Spleen (tissue), 11 donors: ENCODE results near the gene NTRK2. TPM values are rescaled to one million over a fixed set of nuclear protein-coding genes. Genes with fewer than 3 reads are reported as not detected.

Experiments used
- DNase-seq: peaks from one replicate; pipeline ENCODE4 v3.0.0-alpha.2; 2020
- H3K27ac ChIP-seq, 8 donors: fragments of 200-600 bp; sonication (generic) in 7 of 8; 1 replicate in 4 of 8; 2 replicates in 4 of 8; pipeline versions ENCODE4 v1.5.0 to v1.8.0; 2016 to 2021; ENCODE audit warnings: inconsistent platforms in 4 of 8, mild to moderate bottlenecking in 4 of 8, moderate library complexity in 1 of 8
- H3K27me3 ChIP-seq, 7 donors: fragments of 200-600 bp; sonication (generic) in 6 of 7; replicated peaks in 1 of 7; 1 replicate in 4 of 7; 2 replicates in 3 of 7; pipeline versions ENCODE4 v1.5.0 to v1.8.0; 2016 to 2021; ENCODE audit warnings: inconsistent platforms in 3 of 7, mild to moderate bottlenecking in 1 of 7
- H3K36me3 ChIP-seq, 6 donors: fragments of 200-600 bp; sonication (generic) in 5 of 6; 1 replicate in 4 of 6; 2 replicates in 2 of 6; pipeline versions ENCODE4 v1.5.0 to v1.8.0; 2016 to 2021; ENCODE audit warnings: inconsistent platforms in 2 of 6
- H3K4me1 ChIP-seq, 6 donors: fragments of 200-600 bp; sonication (generic) in 5 of 6; 1 replicate in 3 of 6; 2 replicates in 3 of 6; pipeline versions ENCODE4 v1.5.0 to v1.8.0; 2016 to 2021; ENCODE audit warnings: inconsistent platforms in 3 of 6
- H3K4me3 ChIP-seq, 8 donors: fragments of 200-600 bp; sonication (generic) in 7 of 8; 1 replicate in 4 of 8; 2 replicates in 4 of 8; pipeline versions ENCODE4 v1.5.0 to v1.8.0; 2016 to 2021; ENCODE audit warnings: inconsistent platforms in 4 of 8, mild to moderate bottlenecking in 4 of 8, moderate library complexity in 2 of 8
- H3K9me3 ChIP-seq, 8 donors: fragments of 200-600 bp; sonication (generic) in 7 of 8; 1 replicate in 4 of 8; 2 replicates in 4 of 8; pipeline versions ENCODE4 v1.5.0 to v1.8.0; 2016 to 2021; ENCODE audit warnings: inconsistent platforms in 4 of 8
- CTCF ChIP-seq, 11 experiments: fragments of 200-600 bp in 7 of 11; fragments of 450-650 bp in 4 of 11; sonication (generic) in 4 of 11; IDR thresholded peaks in 8 of 11; conservative IDR thresholded peaks in 3 of 11; 1 replicate in 7 of 11; 2 replicates in 4 of 11; pipeline versions ENCODE4 v1.4.0 to v1.8.0; 2016 to 2021; ENCODE audit warnings: antibody characterized with exemption in 11 of 11, inconsistent platforms in 4 of 11, mild to moderate bottlenecking in 1 of 11
- POLR2A ChIP-seq, 3 donors: fragments of 450-650 bp; IDR thresholded peaks; one replicate each; pipeline ENCODE4 v1.5.1; 2017; ENCODE audit warnings: antibody characterized with exemption in 3 of 3, mild to moderate bottlenecking in 1 of 3
- POLR2AphosphoS5 ChIP-seq, 3 donors: sonication (generic); formaldehyde crosslinking; IDR thresholded peaks; one replicate each; pipeline ENCODE4 v1.5.1; 2017; ENCODE audit warnings: antibody characterized with exemption in 3 of 3
- WGBS, 5 donors: extraction: QIAGEN DNeasy Blood & Tissue Kit in 3 of 5; methylation state at CpG; one replicate each; pipeline versions ENCODE4 v1.1.5 to v1.1.7; 2013 to 2018; 5-methylcytosine and 5-hydroxymethylcytosine counted together
- intact Hi-C: fragments of 100-400 bp; cut with DNase I; formaldehyde crosslinking; loops from one replicate; pipeline ENCODE4 v1.15.0; 2023; ENCODE audit warnings: low total_unique reads
- polyA plus RNA-seq, 3 donors: library from polyadenylated mRNA; stranded (reverse); fragments of 200-250 nt; gene quantifications; one replicate each; pipeline ENCODE4 v1.2.1, GENCODE V29; 2013
- total RNA-seq, 7 donors: library from RNA; depleted of rRNA in 3 of 7; stranded (reverse); fragments of >200 nt in 3 of 7; fragmentation: NEBNext Ultra II Directional in 4 of 7; extraction: Animal tissue kit (Norgen Biotek cat#: 25700) in 4 of 7; gene quantifications; one replicate each; pipeline versions ENCODE4 v1.1.0 to v1.2.1, GENCODE V29; 2016 to 2021
- donor health status: healthy with polysubstance abuse.
- donor health status: DM: no; HTN: no; CAD: no; lungs with moderate emphysema.
- donor health status: DM: no; HTN: no; CAD: no.
- donor health status: Bipolar disorder and iron deficiency.
- donor health status: healthy.
- donor health status: DM: no; HTN: no; CAD: no.
- donor health status: DM: yes; HTN: yes; CAD: no.

NTRK2 gene
- total and polyA plus RNA-seq, 10 donors, result 0.63 to 22.7 (median 8.9) TPM

GRCh38 chr9:84708400-84708799 lies 38.9 kb downstream of the NTRK2 start:
- H3K36me3 ChIP-seq, result no peaks in the 10 kb centered on the region
- TF ChIP-seq POLR2AphosphoS5 (IDR thresholded peaks at IDR 0.05), result no peak
- TF ChIP-seq POLR2A (IDR thresholded peaks at IDR 0.05), result no peak
- TF ChIP-seq CTCF (IDR thresholded peaks at IDR 0.05 in 8 of 11, conservative IDR thresholded peaks at IDR 0.05 in 3 of 11), result no peak
- intact Hi-C loops, result no loop called here
- no peaks in the 10 kb centered on the region for H3K9me3 ChIP-seq
- peaks cover 0 to 8% (median 2%) of the 10 kb centered on the region in 6 donors for H3K4me1 ChIP-seq
- 76 to 87% (median 79%) methylated on average over 1 of the region's 1 CpG for WGBS, 5 donors
- no peak overlapping the region for H3K27ac ChIP-seq
- DNase-seq, result no peak
- no peak overlapping the region for H3K4me3 ChIP-seq
- no peaks in the 10 kb centered on the region for H3K27me3 ChIP-seq

- no peaks in the 10 kb centered on the region for H3K36me3 ChIP-seq
- peaks cover 0 to 8% (median 2%) of the 10 kb centered on the region in 6 donors for H3K4me1 ChIP-seq
- TF ChIP-seq POLR2AphosphoS5 (IDR thresholded peaks at IDR 0.05) (no peak), CTCF (IDR thresholded peaks at IDR 0.05 in 8 of 11, conservative IDR thresholded peaks at IDR 0.05 in 3 of 11) (no peak), POLR2A (IDR thresholded peaks at IDR 0.05) (no peak)
- H3K27me3 ChIP-seq, result no peaks in the 10 kb centered on the region
- WGBS, 5 donors, result 52 to 75% (median 71%) methylated on average over 1 of the region's 1 CpG
- H3K9me3 ChIP-seq, result no peaks in the 10 kb centered on the region
- DNase-seq, result no peak
- intact Hi-C loops, result no loop called here
- no peak overlapping the region for H3K27ac ChIP-seq
- H3K4me3 ChIP-seq, result no peak overlapping the region
Measured at GRCh38 chr9:84709056-84709455, 39.5 kb downstream of the NTRK2 start.

- Histone ChIP-seq H3K4me3 (no peak overlapping the region), H3K27me3 (no peaks in the 10 kb centered on the region), H3K27ac (no peak overlapping the region), H3K9me3 (no peaks in the 10 kb centered on the region), H3K4me1 (peaks cover 0 to 8% (median 2%) of the 10 kb centered on the region in 6 donors), H3K36me3 (no peaks in the 10 kb centered on the region)
- WGBS, 5 donors, result 83 to 93% (median 90%) methylated on average over 4 of the region's 4 CpGs
- intact Hi-C loops, result no loop called here
- DNase-seq, result no peak
- TF ChIP-seq POLR2A (IDR thresholded peaks at IDR 0.05), result no peak
- no peak for TF ChIP-seq CTCF (IDR thresholded peaks at IDR 0.05 in 8 of 11, conservative IDR thresholded peaks at IDR 0.05 in 3 of 11)
- no peak for TF ChIP-seq POLR2AphosphoS5 (IDR thresholded peaks at IDR 0.05)
Measured at GRCh38 chr9:84710701-84711397, 41.3 kb downstream of the NTRK2 start.

- H3K4me3 ChIP-seq, result no peak overlapping the region
- intact Hi-C loops, result no loop called here
- H3K9me3 ChIP-seq, result no peaks in the 10 kb centered on the region
- no peaks in the 10 kb centered on the region for H3K36me3 ChIP-seq
- TF ChIP-seq POLR2AphosphoS5 (IDR thresholded peaks at IDR 0.05), result no peak
- no peak for TF ChIP-seq POLR2A (IDR thresholded peaks at IDR 0.05)
- TF ChIP-seq CTCF (IDR thresholded peaks at IDR 0.05 in 8 of 11, conservative IDR thresholded peaks at IDR 0.05 in 3 of 11), result no peak
- 81 to 95% (median 88%) methylated on average over 7 of the region's 7 CpGs for WGBS, 5 donors
- H3K27me3 ChIP-seq, result no peaks in the 10 kb centered on the region
- peaks cover 0 to 8% (median 2%) of the 10 kb centered on the region in 6 donors for H3K4me1 ChIP-seq
- no peak for DNase-seq
- H3K27ac ChIP-seq, result no peak overlapping the region
Measured at GRCh38 chr9:84711398-84711777, 41.9 kb downstream of the NTRK2 start.
